ENCODE data around the gene DTD1.

DNA sequence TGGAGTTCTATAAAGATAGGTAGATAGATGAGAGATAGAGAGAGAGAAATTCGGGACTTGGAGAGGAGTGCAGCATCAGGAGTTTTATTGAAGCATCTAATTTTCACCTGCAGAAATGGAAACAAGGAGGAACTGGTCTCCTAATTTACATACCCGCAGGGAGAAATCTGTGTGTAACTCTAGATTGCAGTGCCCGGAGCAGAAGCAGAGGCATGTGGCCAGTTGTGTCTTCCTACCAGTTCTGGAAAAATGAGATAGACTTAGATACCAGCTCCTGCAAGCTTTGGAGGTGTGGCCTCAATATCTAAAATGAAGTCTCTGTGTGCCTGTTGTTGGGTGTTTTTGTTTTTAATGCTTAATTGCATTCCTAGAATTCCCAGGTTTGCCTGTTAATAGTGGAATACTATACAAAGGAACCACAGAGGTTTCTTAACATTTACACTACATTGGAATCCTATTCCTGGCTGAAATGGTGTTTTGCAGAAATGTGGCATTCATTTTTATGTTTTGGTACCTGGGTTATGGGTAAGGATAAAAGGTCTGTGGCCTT lies 57.4 kb downstream of the DTD1 start:
- TF ChIP-seq, protein P1, sequence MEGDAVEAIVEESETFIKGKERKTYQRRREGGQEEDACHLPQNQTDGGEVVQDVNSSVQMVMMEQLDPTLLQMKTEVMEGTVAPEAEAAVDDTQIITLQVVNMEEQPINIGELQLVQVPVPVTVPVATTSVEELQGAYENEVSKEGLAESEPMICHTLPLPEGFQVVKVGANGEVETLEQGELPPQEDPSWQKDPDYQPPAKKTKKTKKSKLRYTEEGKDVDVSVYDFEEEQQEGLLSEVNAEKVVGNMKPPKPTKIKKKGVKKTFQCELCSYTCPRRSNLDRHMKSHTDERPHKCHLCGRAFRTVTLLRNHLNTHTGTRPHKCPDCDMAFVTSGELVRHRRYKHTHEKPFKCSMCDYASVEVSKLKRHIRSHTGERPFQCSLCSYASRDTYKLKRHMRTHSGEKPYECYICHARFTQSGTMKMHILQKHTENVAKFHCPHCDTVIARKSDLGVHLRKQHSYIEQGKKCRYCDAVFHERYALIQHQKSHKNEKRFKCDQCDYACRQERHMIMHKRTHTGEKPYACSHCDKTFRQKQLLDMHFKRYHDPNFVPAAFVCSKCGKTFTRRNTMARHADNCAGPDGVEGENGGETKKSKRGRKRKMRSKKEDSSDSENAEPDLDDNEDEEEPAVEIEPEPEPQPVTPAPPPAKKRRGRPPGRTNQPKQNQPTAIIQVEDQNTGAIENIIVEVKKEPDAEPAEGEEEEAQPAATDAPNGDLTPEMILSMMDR (conservative IDR thresholded peaks at IDR 0.05; ENCODE audit: low read depth, low read length): no peak
- no peak for TF ChIP-seq EZH2 (IDR thresholded peaks at IDR 0.05; ENCODE audit: borderline replicate concordance, low read depth, low read length, poor library complexity, severe bottlenecking)

All from A673 (cell line).